IPS DF 19.7 (cell line): Measurements from ENCODE around the gene SHLD3.
A peak's percentile ranks its signal among the peaks of the same experiment; 100 is the strongest.
"Not testable (repeated sequence)": the region's sequence is repeated elsewhere in the genome, so short reads cannot be mapped to it uniquely, and the experiment has no call there.

Source experiments
- DNase-seq: peaks from one replicate; pipeline ENCODE4 v3.0.0-alpha.2; 2013; ENCODE audit warnings: low read depth, low spot score

SHLD3 gene

DNA sequence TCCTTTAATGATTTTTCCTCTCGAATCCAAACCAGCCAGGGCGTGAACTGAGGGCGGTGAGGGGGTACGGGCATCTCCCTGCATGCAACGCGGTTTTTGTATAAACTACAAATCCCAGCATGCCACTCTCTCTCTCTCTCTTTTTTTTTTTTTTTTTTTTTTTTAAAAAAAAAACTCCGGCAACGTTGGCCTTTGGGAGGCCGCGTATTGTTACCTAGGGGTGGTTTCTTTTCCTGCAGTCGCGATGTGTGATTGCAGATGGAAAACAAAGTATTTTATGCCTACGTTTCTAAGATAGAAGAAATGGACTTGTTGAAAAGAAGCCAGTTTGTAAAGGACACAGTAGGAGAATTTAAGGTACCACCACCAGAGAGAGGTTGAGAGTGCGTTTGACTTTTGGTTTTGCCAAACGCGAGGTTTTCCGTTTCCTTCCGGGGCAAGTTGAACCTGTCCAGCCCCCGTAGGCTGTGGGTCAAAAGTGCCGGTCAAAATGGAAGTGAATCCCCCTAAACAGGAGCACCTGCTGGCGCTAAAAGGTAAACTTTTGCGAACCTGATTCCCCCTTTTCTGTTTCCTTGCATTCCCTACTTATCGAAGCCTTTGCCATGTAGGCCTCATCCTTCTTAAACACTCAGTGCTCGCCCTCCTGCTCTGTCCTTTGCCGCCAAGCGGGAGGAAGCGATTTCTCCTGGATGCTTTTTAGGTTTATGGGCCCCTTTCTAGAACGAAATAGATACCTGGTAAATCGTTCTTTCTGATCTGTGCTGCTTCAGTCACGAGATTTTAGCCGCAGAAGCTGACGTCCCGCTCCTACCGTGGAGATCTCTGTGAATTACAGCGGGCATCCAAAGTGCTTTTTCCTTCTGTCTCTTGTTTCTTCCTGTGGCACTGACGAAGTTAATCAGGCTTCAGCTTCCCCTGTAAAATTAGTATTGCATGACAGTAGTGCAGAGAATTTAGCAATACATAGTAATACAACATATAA, at the start of gene SHLD3, which contains the start of gene TRAPPC13:
Gene SHLD3 (plus strand): TSS at position 457 of the 985 bp plus-strand sequence. CDS start 4,561 bp downstream, outside the sequence.
Gene TRAPPC13 (plus strand): TSS at position 457 of the 985 bp plus-strand sequence. CDS start 34 bp downstream, at position 491.
- peak; percentile 56 for DNase-seq

GRCh38 chr5:65577141-65577540, 47.7 kb upstream of the SHLD3 start:
- no peak for DNase-seq

DNA sequence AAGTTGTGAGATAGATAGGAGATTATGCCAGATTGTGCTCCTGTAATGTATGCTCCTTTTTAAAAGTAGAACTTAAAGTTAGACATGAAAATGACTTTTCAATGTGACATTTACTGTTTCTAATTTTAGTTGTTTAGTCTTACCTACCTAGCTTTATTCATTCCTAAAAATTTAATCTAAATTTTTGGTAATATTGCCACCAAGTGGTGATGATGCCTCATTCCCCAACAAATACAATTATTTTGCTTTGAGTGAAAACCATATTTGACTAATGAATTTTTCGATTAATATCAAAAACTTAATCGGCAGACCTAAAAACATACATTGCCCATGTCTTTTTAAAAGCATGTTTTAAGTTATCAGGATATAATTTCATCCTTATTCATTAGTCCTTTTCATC, 36.1 kb upstream of the SHLD3 start:
- no peak for DNase-seq

GRCh38 chr5:65601761-65602160, 23.1 kb upstream of the SHLD3 start:
- DNase-seq: not testable (repeated sequence)

- DNase-seq: no peak
Observed at GRCh38 chr5:65611524-65611923, 13.3 kb upstream of the SHLD3 start.

DNA sequence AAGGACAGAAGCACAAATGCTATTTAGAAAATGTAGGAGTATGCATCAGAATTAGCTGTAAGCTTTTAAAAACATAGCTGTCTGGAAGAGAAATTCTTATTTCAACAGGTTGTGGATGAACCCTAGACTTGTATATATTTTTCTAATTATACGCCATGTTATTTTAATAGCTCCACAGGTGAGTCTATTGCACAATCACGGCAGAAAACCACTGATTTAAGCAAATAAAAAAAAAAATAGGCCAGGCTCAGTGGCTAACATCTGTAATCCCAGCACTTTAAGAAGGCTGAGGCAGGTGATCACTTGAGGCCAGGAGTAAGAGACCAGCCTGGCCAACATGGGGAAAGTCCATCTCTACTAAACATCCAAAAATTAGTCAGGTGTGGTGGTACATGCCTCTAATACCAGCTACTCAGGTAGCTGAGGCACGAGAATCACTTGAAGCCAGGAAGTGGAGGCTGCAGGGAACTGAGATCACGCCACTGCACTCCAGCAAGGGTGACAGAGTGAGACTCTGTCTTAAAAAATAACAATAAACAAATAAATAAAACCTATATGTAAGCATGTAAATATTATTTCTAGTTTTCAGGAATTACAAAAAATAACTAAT, 12.4 kb upstream of the SHLD3 start:
- DNase-seq: no peak

DNA sequence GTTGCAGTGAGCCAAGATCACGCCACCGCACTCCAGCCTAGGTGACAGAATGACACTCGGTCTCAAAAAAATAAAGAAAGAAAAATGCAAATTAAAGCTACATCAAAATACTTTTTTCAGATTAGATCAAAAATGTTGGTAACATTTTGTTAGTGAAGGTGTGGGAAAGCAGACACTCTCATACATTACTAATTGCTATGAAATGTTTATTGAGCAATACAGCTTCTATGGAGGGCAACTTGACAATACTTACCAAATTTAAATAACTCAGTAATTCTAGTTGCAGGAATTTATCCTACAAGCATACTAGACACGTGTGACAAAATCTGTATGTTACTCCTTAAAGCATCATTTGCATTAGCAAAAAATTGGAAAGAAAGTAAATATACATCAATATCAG, 4.8 kb upstream of the SHLD3 start:
- no peak for DNase-seq

DNA sequence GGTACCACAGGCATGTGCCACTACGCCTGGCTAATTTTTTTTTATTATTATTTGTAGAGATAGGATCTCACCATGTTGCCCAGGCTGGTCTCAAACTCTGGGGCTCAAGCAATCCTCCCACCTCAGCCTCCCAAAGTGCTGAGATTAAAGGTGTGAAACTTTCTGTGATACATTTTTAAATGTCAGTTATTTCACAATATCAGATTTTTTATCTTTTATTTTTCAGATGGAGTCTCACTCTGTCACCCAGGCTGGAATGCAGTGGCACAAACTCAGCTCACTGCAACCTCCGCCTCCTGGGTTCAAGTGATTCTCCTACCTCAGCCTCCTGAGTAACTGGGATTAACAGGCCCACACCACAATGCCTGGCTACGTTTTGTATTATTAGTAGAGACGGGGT, 2.9 kb upstream of the SHLD3 start:
- DNase-seq: not testable (repeated sequence)

DNA sequence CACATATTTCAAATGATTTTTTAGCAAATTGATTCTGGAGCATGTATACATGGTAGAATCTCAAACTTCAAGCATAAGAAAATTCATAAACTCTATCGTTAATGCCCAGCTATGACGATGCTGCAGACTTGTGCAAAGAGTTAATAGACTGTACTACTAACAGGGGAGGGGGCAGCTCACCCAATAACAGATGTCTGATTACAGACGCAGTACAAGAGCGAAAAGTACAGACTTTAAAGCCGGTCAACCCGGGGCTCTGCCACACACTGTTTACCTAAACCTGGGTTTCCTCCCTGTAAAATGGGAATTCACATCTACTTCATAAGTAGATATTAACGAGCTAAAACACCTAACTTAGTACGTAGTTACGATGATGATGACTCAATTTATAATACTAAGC, 1.3 kb upstream of the SHLD3 start:
- no peak for DNase-seq

DNA sequence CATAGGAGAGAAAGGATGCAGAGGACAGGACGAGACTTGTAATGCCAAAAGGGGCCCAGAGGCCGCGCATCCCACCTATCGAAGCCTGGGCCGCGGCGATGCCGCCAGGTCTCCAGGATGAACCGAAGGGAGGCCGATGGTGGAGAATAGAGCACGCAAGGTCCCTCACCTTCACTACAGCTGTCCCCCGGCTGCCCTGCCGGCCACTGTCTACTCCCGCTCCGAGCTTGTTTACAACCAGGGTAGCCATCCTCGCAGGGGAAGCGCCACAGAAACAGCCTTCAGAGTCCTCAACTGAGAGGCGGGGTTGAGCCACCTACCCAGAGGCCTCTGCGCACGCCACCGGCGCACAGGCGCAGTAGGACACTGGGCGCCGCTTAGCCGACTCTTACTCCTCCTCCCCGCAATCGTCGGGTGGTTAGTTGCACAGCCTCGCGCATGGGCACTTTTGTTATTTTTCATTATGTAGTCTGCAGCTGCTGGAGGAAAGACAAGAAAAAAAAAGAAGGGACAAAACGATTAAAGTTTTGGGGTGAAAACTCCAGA, 729 bp upstream of the SHLD3 start, which contains the start of gene TRIM23:
Gene TRIM23 (minus strand): TSS at position 309 of the 546 bp plus-strand sequence. CDS start 59 bp downstream, at position 250.
- no peak for DNase-seq

DNA sequence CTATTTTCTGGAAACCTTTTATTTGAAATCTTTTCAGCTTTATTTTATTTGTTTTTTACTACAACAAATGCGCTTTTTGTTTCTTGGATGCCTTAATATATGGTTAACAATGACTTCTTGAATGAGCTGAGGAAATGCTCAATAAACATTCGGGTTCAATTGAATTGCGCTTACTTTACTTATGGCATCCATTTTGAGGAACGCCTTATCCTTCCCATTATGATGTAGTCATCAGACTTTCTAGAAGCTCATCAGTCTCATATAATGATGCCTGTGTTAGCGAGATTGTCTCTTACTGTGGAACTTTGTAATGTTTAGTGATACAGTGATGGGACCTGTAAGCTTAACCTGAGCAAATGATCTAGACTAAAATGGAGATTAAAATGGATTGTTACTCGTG, 916 bp downstream of the SHLD3 start:
- no peak for DNase-seq

DNA sequence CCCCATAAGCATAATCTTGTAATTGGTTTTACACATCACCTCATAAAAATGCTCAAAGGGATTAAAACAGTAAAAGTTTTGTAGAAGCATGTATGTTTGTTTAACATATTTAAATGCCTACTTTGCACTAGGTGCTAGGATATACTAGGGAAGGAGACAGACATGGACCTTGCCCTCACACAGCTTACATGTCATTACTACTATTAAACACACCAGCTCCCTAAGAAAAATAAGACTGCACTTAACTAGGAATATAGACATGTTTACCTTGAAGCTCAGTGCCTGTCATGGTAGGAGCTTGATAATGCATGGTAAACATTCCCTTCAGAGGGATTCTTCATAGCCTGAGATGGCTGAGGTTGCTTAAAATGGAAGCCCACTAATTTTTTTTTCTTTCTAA, 6.2 kb downstream of the SHLD3 start:
- no peak for DNase-seq

GRCh38 chr5:65640240-65640639, 15.4 kb downstream of the SHLD3 start:
- DNase-seq: no peak

- no peak for DNase-seq
Observed at GRCh38 chr5:65646938-65647337, 22.1 kb downstream of the SHLD3 start.

GRCh38 chr5:65647941-65648340, 23.1 kb downstream of the SHLD3 start:
- no peak for DNase-seq

DNA sequence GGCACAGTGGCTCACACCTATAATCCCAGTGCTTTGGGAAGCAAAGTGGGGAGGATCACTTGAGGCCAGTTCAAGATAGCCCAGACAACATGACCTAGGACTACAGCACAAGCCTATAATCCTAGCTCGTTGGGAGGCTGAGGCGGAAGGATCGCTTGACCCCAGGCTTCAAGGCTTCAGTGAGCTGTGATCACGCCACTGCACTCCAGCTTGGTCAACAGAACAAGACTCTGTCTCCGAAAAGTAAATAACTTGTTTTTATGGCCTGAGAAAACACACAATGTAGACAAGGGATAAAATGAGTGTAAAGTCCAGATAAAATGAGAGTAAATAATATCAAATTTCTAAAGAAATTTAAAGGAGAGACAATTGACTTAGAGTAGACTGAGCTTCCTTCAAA, 26.3 kb downstream of the SHLD3 start:
- no peak for DNase-seq

DNA sequence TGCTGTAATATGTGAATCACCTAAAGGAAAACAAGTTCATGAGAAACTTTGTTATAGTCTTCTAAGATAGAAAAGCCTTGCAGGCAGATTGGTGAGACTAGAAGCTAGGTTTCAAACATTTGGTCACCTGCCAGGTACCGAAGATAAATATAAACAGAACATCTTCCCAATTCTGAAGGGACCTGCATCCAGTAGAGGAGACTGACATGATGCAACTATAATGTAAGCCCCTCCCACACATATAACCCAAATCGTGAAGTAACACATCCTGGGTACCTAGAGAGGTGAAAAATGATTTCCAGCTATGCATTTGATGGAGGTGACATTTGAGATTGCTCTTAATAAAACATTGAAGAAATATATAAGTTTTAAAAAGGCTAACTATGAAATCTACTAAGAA, 29.9 kb downstream of the SHLD3 start:
- no peak for DNase-seq

DNA sequence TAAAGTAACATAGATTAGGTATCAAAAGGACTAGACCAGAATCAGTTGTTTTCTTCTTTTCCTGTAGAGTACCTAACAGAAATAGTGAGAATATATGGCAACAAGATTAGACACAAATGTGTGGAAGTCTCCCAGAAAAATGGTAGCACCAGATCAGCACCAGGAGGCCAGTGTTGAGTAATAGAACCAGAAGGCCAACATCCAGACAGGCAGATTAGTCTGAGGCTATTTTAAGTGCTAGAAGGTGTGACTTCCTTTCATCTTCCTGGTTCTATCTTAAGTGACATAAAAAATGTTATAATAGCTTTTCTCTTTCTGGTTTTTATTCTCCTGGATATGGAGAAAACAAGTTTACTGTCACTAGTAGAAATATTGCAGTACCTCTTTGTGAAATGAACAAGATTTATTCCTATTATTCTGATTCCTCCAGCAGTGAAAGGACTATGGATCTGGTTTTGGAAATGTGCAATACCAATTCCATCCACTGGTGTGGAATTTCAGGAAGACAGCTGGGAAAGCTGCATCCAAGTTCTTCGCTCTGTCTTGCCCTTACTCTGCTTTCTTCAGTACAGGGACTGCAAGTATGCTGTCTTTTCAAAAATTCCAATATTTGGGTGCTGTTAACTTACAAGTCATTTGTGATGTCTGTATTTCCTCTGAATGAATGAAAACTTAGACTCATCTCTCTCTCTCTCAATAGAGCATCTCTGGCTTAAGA, 39.1 kb downstream of the SHLD3 start:
- DNase-seq: peak; percentile 28

DNA sequence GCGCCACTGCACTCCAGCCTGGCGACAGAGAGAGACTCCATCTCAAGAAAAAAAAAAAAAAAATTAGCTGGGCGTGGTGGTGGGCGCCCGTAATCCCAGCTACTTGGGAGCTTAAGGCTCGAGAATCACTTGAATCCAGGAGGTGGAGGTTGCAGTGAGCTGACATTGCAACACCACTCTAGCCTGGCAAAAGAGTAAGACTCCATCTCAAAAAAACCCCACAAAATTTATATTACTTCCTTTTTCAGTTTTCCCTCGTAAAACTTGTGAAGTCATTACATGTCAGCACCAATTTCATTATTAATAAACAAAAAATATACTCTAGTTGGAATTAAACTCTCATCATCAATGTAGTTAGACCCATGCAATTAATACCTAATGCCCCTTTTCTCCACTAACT, 43.9 kb downstream of the SHLD3 start:
- DNase-seq: no peak

DNA sequence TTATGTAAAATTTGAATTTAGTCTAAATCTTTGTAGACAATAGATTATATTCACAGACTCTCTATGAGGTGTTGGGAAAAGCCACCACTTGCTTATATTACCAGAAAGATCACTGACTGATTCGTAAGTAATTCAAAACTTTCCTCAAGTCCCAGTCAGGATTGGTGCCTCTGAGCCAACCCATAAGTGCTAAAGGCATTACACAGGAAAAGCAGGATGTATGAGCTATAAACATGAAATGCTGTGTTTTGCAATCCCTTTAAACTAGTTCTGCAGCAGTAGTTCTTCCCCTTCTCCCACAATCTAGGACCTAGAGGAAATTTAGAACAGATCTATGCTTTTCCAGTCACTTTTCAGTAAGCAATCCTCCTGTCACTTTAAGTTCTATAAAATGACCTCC, 48.0 kb downstream of the SHLD3 start:
- no peak for DNase-seq

GRCh38 chr5:65674749-65675148, 49.9 kb downstream of the SHLD3 start:
- DNase-seq: no peak

GRCh38 chr5:65676056-65676455, 51.2 kb downstream of the SHLD3 start:
- not testable (repeated sequence) for DNase-seq
